Stimulated activated CD4-positive, alpha-beta T cell treated with anti-CD3 and anti-CD28 coated beads, TNF-alpha, amount 100 ng/mL, for 24 hours (primary cell): ENCODE results near the gene LIMS2.

Source experiments
- DNase-seq, 3 experiments: peaks; one replicate each; pipeline ENCODE4 v3.0.0-alpha.2; 2020; ENCODE audit warnings: low read depth in 3 of 3

Gene LIMS2

GRCh38 chr2:127622561-127623387 is 52.6 kb downstream of the LIMS2 start:
- no peak for DNase-seq

- DNase-seq, result no peak
Observed at GRCh38 chr2:127621981-127622431, 53.3 kb downstream of the LIMS2 start.

- no peak for DNase-seq
Observed at GRCh38 chr2:127620866-127621265, 54.5 kb downstream of the LIMS2 start.

GRCh38 chr2:127619877-127620705 is 55.2 kb downstream of the LIMS2 start:
- DNase-seq, result no peak

GRCh38 chr2:127619203-127619590 is 56.1 kb downstream of the LIMS2 start:
- DNase-seq, result no peak

GRCh38 chr2:127618551-127619202 is 56.7 kb downstream of the LIMS2 start:
- DNase-seq, result no peak

- no peak for DNase-seq
Observed at GRCh38 chr2:127615511-127616166, 59.7 kb downstream of the LIMS2 start.

GRCh38 chr2:127614731-127615130 is 60.6 kb downstream of the LIMS2 start:
- no peak for DNase-seq

GRCh38 chr2:127614246-127614645 is 61.1 kb downstream of the LIMS2 start:
- no peak for DNase-seq

GRCh38 chr2:127612111-127612822 is 63.1 kb downstream of the LIMS2 start:
- DNase-seq, result no peak

GRCh38 chr2:127611076-127611925 is 64.0 kb downstream of the LIMS2 start:
- DNase-seq, result no peak

GRCh38 chr2:127610561-127610960 is 64.8 kb downstream of the LIMS2 start:
- no peak for DNase-seq

- no peak for DNase-seq
Observed at GRCh38 chr2:127609818-127610217, 65.5 kb downstream of the LIMS2 start.

- DNase-seq, result no peak
Observed at GRCh38 chr2:127609031-127609751, 66.1 kb downstream of the LIMS2 start.

- DNase-seq, result no peak
Observed at GRCh38 chr2:127608061-127609030, 67.0 kb downstream of the LIMS2 start.

GRCh38 chr2:127607399-127607908 is 67.9 kb downstream of the LIMS2 start:
- DNase-seq, result no peak

- DNase-seq, result no peak
Observed at GRCh38 chr2:127606625-127607398, 68.5 kb downstream of the LIMS2 start.
